GM21619 (cell line): ENCODE data around the gene LAMB3.

Experiments
- ATAC-seq: cut with Tn5 transposase; IDR thresholded peaks from one replicate; pipeline ENCODE4 v1.9.1; 2021; ENCODE audit not compliant: unreplicated experiment

LAMB3 gene

GRCh38 chr1:209598227-209598626 lies 54.0 kb downstream of the LAMB3 start:
- no peak for ATAC-seq

- no peak for ATAC-seq
Measured at GRCh38 chr1:209597499-209597898, 54.7 kb downstream of the LAMB3 start.

GRCh38 chr1:209595599-209596285 lies 56.5 kb downstream of the LAMB3 start:
- ATAC-seq = no peak

GRCh38 chr1:209595028-209595427 lies 57.2 kb downstream of the LAMB3 start:
- no peak for ATAC-seq

- no peak for ATAC-seq
Measured at GRCh38 chr1:209594440-209594839, 57.8 kb downstream of the LAMB3 start.

GRCh38 chr1:209593747-209594146 lies 58.5 kb downstream of the LAMB3 start:
- no peak for ATAC-seq

GRCh38 chr1:209590405-209590804 lies 61.8 kb downstream of the LAMB3 start:
- ATAC-seq = no peak

- ATAC-seq = no peak
Measured at GRCh38 chr1:209589863-209590262, 62.4 kb downstream of the LAMB3 start.

GRCh38 chr1:209589440-209589839 lies 62.8 kb downstream of the LAMB3 start:
- no peak for ATAC-seq

GRCh38 chr1:209587789-209588188 lies 64.4 kb downstream of the LAMB3 start:
- no peak for ATAC-seq

- ATAC-seq = no peak
Measured at GRCh38 chr1:209586221-209586740, 65.9 kb downstream of the LAMB3 start.

- no peak for ATAC-seq
Measured at GRCh38 chr1:209585672-209586071, 66.6 kb downstream of the LAMB3 start.

GRCh38 chr1:209585197-209585596 lies 67.0 kb downstream of the LAMB3 start:
- no peak for ATAC-seq

- no peak for ATAC-seq
Measured at GRCh38 chr1:209584231-209584672, 68.0 kb downstream of the LAMB3 start.

GRCh38 chr1:209583408-209583807 lies 68.8 kb downstream of the LAMB3 start, which contains the start of gene CAMK1G:
Gene CAMK1G (plus strand): TSS chr1:209583714. CDS start chr1:209594984, 11,270 bp downstream.
- no peak for ATAC-seq

- no peak for ATAC-seq
Measured at GRCh38 chr1:209580577-209580976, 71.6 kb downstream of the LAMB3 start.

- ATAC-seq = no peak
Measured at GRCh38 chr1:209577346-209577745, 74.9 kb downstream of the LAMB3 start.

GRCh38 chr1:209576392-209577197 lies 75.6 kb downstream of the LAMB3 start:
- ATAC-seq = peak; percentile 81

- no peak for ATAC-seq
Measured at GRCh38 chr1:209570743-209571142, 81.5 kb downstream of the LAMB3 start.

- peak; percentile 61 for ATAC-seq
Measured at GRCh38 chr1:209569455-209570207, 82.6 kb downstream of the LAMB3 start.

- no peak for ATAC-seq
Measured at GRCh38 chr1:209567698-209568175, 84.5 kb downstream of the LAMB3 start.
